ENCODE results near the gene ETV3.

Gene ETV3

DNA sequence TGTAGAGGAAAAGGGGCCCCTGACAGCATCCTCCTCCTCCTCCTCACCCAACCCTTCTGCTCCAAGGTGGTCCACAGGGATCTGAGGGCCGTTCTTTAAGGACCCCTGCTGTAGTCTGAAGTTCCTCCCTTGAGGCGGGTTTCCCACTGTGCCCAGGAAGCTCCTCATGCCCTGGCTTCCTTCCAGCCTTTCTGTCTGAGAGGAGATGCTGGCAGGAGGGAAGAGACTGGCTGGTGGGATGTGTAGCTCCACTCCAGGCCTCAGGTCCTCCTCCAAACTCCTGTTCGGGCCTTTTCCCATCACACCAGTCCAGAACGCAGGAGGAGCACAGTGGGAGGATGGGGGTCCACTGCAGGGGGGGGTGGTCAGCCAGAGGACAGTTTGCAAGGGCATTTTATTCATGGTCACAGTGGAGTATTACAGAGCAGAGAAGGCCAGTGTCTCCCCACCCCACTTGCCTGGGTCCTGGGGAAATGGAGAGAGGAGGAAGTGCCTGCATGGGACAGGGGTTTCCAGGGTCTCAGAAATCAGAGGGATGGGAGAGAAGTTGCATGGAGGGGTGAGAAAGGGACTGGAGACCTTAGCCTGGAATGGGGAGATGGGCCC, 46.4 kb downstream of the ETV3 start:
- peaks cover 5% of the 10 kb centered on the region for H3K4me1 ChIP-seq (ENCODE audit: control insufficient read depth, insufficient read depth, low read length, poor library complexity, severe bottlenecking)
- no peak overlapping the region for H3K4me3 ChIP-seq (ENCODE audit: extremely low read depth, insufficient read depth, low read length, poor library complexity, severe bottlenecking)
- H3K27ac ChIP-seq (ENCODE audit: low read depth, low read length, severe bottlenecking) = no peak overlapping the region
- WGBS, 2 experiments (ENCODE audit: insufficient coverage in 2 of 2) = 17 to 79% methylated on average over 1 to 4 of the region's 4 CpGs
- H3K9me3 ChIP-seq (ENCODE audit: control insufficient read depth, low read length) = no peaks in the 10 kb centered on the region
- no peaks in the 10 kb centered on the region for H3K36me3 ChIP-seq (ENCODE audit: control insufficient read depth, insufficient read depth, low read length)

GRCh38 chr1:157091186-157091585, 47.0 kb downstream of the ETV3 start:
- Histone ChIP-seq H3K27ac (ENCODE audit: low read depth, low read length, severe bottlenecking) (no peak overlapping the region), H3K36me3 (ENCODE audit: control insufficient read depth, insufficient read depth, low read length) (no peaks in the 10 kb centered on the region), H3K9me3 (ENCODE audit: control insufficient read depth, low read length) (no peaks in the 10 kb centered on the region), H3K4me3 (ENCODE audit: extremely low read depth, insufficient read depth, low read length, poor library complexity, severe bottlenecking) (no peak overlapping the region), H3K4me1 (ENCODE audit: control insufficient read depth, insufficient read depth, low read length, poor library complexity, severe bottlenecking) (peaks cover 5% of the 10 kb centered on the region)
- 97 to 98% methylated on average over 3 to 4 of the region's 4 CpGs for WGBS, 2 experiments (ENCODE audit: insufficient coverage in 2 of 2)

GRCh38 chr1:157090771-157091170, 47.4 kb downstream of the ETV3 start:
- Histone ChIP-seq H3K4me1 (ENCODE audit: control insufficient read depth, insufficient read depth, low read length, poor library complexity, severe bottlenecking) (peaks cover 5% of the 10 kb centered on the region), H3K9me3 (ENCODE audit: control insufficient read depth, low read length) (no peaks in the 10 kb centered on the region), H3K27ac (ENCODE audit: low read depth, low read length, severe bottlenecking) (no peak overlapping the region), H3K36me3 (ENCODE audit: control insufficient read depth, insufficient read depth, low read length) (no peaks in the 10 kb centered on the region), H3K4me3 (ENCODE audit: extremely low read depth, insufficient read depth, low read length, poor library complexity, severe bottlenecking) (no peak overlapping the region)
- WGBS, 2 experiments (ENCODE audit: insufficient coverage in 2 of 2) = 93 to 100% methylated on average over 1 to 3 of the region's 3 CpGs

DNA sequence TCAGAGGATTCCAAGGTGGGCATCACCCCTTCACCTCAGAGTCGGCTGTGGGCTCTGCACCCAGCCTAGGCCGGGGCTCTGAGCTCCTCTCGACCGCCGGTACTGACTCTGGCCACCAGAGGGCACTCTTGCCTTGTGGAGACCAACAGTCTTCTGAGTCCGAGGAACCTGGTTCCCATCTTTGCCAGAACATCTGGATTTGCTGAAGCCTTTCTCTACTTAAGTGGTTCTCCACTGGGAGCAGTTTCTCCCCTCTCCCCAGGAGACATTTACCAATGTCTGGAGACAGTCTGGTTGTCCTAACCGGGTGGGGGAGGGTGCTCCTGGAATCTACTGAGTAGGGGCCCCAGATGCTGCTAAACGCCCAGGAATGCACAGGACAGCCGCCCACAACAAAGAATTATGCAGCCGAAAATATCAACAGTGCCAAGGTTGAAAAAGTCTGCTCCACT, 48.0 kb downstream of the ETV3 start:
- Histone ChIP-seq H3K27ac (ENCODE audit: low read depth, low read length, severe bottlenecking) (no peak overlapping the region), H3K36me3 (ENCODE audit: control insufficient read depth, insufficient read depth, low read length) (no peaks in the 10 kb centered on the region), H3K9me3 (ENCODE audit: control insufficient read depth, low read length) (no peaks in the 10 kb centered on the region), H3K4me3 (ENCODE audit: extremely low read depth, insufficient read depth, low read length, poor library complexity, severe bottlenecking) (no peak overlapping the region), H3K4me1 (ENCODE audit: control insufficient read depth, insufficient read depth, low read length, poor library complexity, severe bottlenecking) (peaks cover 5% of the 10 kb centered on the region)
- WGBS, 2 experiments (ENCODE audit: insufficient coverage in 2 of 2) = 30 to 42% methylated on average over 9 to 10 of the region's 10 CpGs

DNA sequence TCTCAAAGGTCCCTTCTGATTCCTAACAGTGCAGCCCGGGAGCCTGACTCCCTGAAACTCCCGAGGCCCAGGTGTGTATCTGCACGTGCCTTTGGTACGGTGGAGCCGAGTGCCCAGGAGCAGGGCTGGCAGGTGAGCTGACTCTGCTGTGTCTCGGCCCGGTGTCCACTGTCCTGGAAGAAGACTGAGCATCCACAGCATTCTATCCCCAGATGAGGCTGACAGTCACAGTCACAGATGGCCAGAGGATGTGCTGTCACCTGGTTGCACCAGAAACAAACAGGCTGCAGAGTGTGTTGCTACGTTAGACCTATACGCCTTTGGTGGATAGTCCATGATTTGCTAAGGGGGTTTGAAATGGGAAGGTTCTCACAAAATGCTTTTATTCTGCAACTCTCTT, 48.4 kb downstream of the ETV3 start:
- no peaks in the 10 kb centered on the region for H3K36me3 ChIP-seq (ENCODE audit: control insufficient read depth, insufficient read depth, low read length)
- H3K27ac ChIP-seq (ENCODE audit: low read depth, low read length, severe bottlenecking) = no peak overlapping the region
- 93 to 95% methylated on average over 7 to 8 of the region's 9 CpGs for WGBS, 2 experiments (ENCODE audit: insufficient coverage in 2 of 2)
- peaks cover 5% of the 10 kb centered on the region for H3K4me1 ChIP-seq (ENCODE audit: control insufficient read depth, insufficient read depth, low read length, poor library complexity, severe bottlenecking)
- H3K9me3 ChIP-seq (ENCODE audit: control insufficient read depth, low read length) = no peaks in the 10 kb centered on the region
- no peak overlapping the region for H3K4me3 ChIP-seq (ENCODE audit: extremely low read depth, insufficient read depth, low read length, poor library complexity, severe bottlenecking)

DNA sequence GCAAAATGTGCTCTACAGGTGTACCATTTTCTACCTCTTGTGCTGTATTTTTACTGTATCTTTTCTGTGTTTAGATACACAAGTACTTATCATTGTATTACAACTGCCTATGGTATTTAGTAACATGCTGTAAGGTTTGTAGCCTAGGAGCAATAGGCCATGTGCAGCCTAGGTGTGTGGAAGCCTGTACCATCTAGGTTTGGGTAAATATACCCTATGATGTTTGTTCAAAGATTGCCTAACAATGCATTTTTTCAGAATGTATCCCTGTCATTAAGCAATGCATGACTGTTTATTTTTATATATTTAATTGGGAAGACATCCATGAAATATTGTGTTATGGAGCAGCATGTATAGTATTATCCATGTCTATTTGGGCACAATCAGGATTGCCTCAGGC, 49.6 kb downstream of the ETV3 start:
- H3K9me3 ChIP-seq (ENCODE audit: control insufficient read depth, low read length) = no peaks in the 10 kb centered on the region
- no peak overlapping the region for H3K4me3 ChIP-seq (ENCODE audit: extremely low read depth, insufficient read depth, low read length, poor library complexity, severe bottlenecking)
- no peaks in the 10 kb centered on the region for H3K36me3 ChIP-seq (ENCODE audit: control insufficient read depth, insufficient read depth, low read length)
- H3K27ac ChIP-seq (ENCODE audit: low read depth, low read length, severe bottlenecking) = no peak overlapping the region
- peaks cover 5% of the 10 kb centered on the region for H3K4me1 ChIP-seq (ENCODE audit: control insufficient read depth, insufficient read depth, low read length, poor library complexity, severe bottlenecking)

- Histone ChIP-seq H3K9me3 (ENCODE audit: control insufficient read depth, low read length) (no peaks in the 10 kb centered on the region), H3K4me3 (ENCODE audit: extremely low read depth, insufficient read depth, low read length, poor library complexity, severe bottlenecking) (no peak overlapping the region), H3K4me1 (ENCODE audit: control insufficient read depth, insufficient read depth, low read length, poor library complexity, severe bottlenecking) (peaks cover 5% of the 10 kb centered on the region), H3K36me3 (ENCODE audit: control insufficient read depth, insufficient read depth, low read length) (no peaks in the 10 kb centered on the region), H3K27ac (ENCODE audit: low read depth, low read length, severe bottlenecking) (no peak overlapping the region)
- WGBS, 2 experiments (ENCODE audit: insufficient coverage in 2 of 2) = 87 to 96% methylated on average over 4 to 5 of the region's 5 CpGs
Measured at GRCh38 chr1:157087030-157087429, 51.2 kb downstream of the ETV3 start.

GRCh38 chr1:157086299-157086698, 51.9 kb downstream of the ETV3 start:
- Histone ChIP-seq H3K9me3 (ENCODE audit: control insufficient read depth, low read length) (no peaks in the 10 kb centered on the region), H3K36me3 (ENCODE audit: control insufficient read depth, insufficient read depth, low read length) (no peaks in the 10 kb centered on the region), H3K27ac (ENCODE audit: low read depth, low read length, severe bottlenecking) (no peak overlapping the region), H3K4me3 (ENCODE audit: extremely low read depth, insufficient read depth, low read length, poor library complexity, severe bottlenecking) (no peak overlapping the region), H3K4me1 (ENCODE audit: control insufficient read depth, insufficient read depth, low read length, poor library complexity, severe bottlenecking) (peaks cover 5% of the 10 kb centered on the region)
- WGBS, 2 experiments (ENCODE audit: insufficient coverage in 2 of 2) = 39 to 76% methylated on average over 2 to 5 of the region's 6 CpGs

- Histone ChIP-seq H3K9me3 (ENCODE audit: control insufficient read depth, low read length) (no peaks in the 10 kb centered on the region), H3K4me3 (ENCODE audit: extremely low read depth, insufficient read depth, low read length, poor library complexity, severe bottlenecking) (no peak overlapping the region), H3K36me3 (ENCODE audit: control insufficient read depth, insufficient read depth, low read length) (no peaks in the 10 kb centered on the region), H3K27ac (ENCODE audit: low read depth, low read length, severe bottlenecking) (no peak overlapping the region), H3K4me1 (ENCODE audit: control insufficient read depth, insufficient read depth, low read length, poor library complexity, severe bottlenecking) (peaks cover under 1% of the 10 kb centered on the region)
- 98% methylated on average over 4 of the region's 5 CpGs; no CpG with 5 or more reads in 1 of the 2 experiments for WGBS, 2 experiments (ENCODE audit: insufficient coverage in 2 of 2)
Measured at GRCh38 chr1:157085421-157085820, 52.8 kb downstream of the ETV3 start.

DNA sequence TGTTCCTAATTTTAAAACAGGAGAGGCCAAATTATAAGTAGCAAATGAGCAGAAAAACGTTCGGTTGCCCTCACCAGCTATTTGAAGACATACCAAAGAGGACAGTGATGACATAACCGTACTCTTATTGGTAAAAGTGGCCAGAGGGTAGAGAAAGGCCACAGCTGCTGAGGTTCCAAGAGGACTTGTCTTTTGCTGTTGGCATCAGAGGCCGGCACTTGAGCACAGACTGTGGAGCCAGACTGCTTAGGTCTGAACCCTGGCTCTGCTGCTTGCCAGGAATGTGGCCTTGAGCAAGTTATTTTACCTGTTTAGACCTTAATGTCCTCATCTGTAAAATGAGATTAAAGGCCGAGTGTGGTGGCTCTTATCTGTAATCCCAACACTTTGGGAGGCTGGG, 53.5 kb downstream of the ETV3 start:
- H3K4me3 ChIP-seq (ENCODE audit: extremely low read depth, insufficient read depth, low read length, poor library complexity, severe bottlenecking) = no peak overlapping the region
- H3K36me3 ChIP-seq (ENCODE audit: control insufficient read depth, insufficient read depth, low read length) = no peaks in the 10 kb centered on the region
- no peaks in the 10 kb centered on the region for H3K9me3 ChIP-seq (ENCODE audit: control insufficient read depth, low read length)
- H3K4me1 ChIP-seq (ENCODE audit: control insufficient read depth, insufficient read depth, low read length, poor library complexity, severe bottlenecking) = no peaks in the 10 kb centered on the region
- no peak overlapping the region for H3K27ac ChIP-seq (ENCODE audit: low read depth, low read length, severe bottlenecking)
- 96 to 100% methylated on average over 4 of the region's 5 CpGs for WGBS, 2 experiments (ENCODE audit: insufficient coverage in 2 of 2)

DNA sequence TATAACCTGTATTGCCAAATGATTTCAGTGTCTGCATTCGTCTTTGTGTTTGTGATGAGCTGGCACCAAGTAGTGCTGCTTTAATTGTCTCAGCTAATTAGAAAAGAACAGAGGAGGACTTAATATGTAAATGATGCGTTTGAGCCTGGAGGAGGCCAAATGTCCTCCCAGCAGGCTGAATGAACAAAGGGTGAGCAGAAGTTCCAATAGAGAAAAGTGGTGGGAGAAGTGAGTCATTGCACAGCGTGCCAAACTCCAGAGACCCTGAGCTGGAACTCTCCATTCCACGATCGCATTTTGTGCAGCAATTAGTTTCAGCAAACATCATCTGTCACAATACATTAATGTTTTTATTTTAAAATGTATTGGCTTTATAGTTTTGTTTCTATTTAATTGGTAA, 56.5 kb downstream of the ETV3 start:
- H3K9me3 ChIP-seq (ENCODE audit: control insufficient read depth, low read length) = no peaks in the 10 kb centered on the region
- H3K4me3 ChIP-seq (ENCODE audit: extremely low read depth, insufficient read depth, low read length, poor library complexity, severe bottlenecking) = no peak overlapping the region
- H3K4me1 ChIP-seq (ENCODE audit: control insufficient read depth, insufficient read depth, low read length, poor library complexity, severe bottlenecking) = no peaks in the 10 kb centered on the region
- H3K27ac ChIP-seq (ENCODE audit: low read depth, low read length, severe bottlenecking) = no peak overlapping the region
- 56 to 60% methylated on average over 2 to 3 of the region's 5 CpGs for WGBS, 2 experiments (ENCODE audit: insufficient coverage in 2 of 2)
- H3K36me3 ChIP-seq (ENCODE audit: control insufficient read depth, insufficient read depth, low read length) = no peaks in the 10 kb centered on the region
